Lower leg skin (tissue), 4 donors: ENCODE data around the gene NKX2-1. TPM values are rescaled to one million over a fixed set of nuclear protein-coding genes. Genes with fewer than 3 reads are reported as not detected.

Source experiments
- DNase-seq, 2 donors: peaks; one replicate each; pipeline ENCODE4 v3.0.0-alpha.2; 2019; ENCODE audit warnings: low spot score in 2 of 2
- H3K4me3 ChIP-seq: fragments of 200-600 bp; sonication (generic); 2 replicates; pipeline ENCODE4 v1.5.1; 2017; ENCODE audit warnings: mild to moderate bottlenecking, low read depth; ENCODE audit not compliant: poor library complexity, severe bottlenecking
- POLR2A ChIP-seq, 2 donors: fragments of 450-650 bp; IDR thresholded peaks; one replicate each; pipeline ENCODE4 v1.6.1; 2016 to 2017; ENCODE audit warnings: antibody characterized with exemption in 2 of 2, mild to moderate bottlenecking in 1 of 2, moderate library complexity in 1 of 2
- WGBS, 2 donors: methylation state at CpG; one replicate each; pipeline ENCODE4 v1.1.5; 2018; 5-methylcytosine and 5-hydroxymethylcytosine counted together
- intact Hi-C: fragments of 100-400 bp; cut with DNase I; formaldehyde crosslinking; loops from one replicate; pipeline ENCODE4 v1.15.0; 2023; ENCODE audit warnings: low total_unique reads
- total RNA-seq, 4 donors: library from RNA; depleted of rRNA; stranded (reverse); fragments of >200 nt; gene quantifications; one replicate each; pipeline ENCODE4 v1.1.0, GENCODE V29; 2016
- TF ChIP-seq, protein P1 (sequence below), 3 donors: fragments of 450-650 bp; IDR thresholded peaks; one replicate each; pipeline ENCODE4 v1.5.1; 2016; ENCODE audit warnings: antibody characterized with exemption in 3 of 3, mild to moderate bottlenecking in 3 of 3, moderate library complexity in 2 of 3

NKX2-1 gene
- total RNA-seq, 4 donors from 2014 or later, result not detected

- TF ChIP-seq, protein P1, sequence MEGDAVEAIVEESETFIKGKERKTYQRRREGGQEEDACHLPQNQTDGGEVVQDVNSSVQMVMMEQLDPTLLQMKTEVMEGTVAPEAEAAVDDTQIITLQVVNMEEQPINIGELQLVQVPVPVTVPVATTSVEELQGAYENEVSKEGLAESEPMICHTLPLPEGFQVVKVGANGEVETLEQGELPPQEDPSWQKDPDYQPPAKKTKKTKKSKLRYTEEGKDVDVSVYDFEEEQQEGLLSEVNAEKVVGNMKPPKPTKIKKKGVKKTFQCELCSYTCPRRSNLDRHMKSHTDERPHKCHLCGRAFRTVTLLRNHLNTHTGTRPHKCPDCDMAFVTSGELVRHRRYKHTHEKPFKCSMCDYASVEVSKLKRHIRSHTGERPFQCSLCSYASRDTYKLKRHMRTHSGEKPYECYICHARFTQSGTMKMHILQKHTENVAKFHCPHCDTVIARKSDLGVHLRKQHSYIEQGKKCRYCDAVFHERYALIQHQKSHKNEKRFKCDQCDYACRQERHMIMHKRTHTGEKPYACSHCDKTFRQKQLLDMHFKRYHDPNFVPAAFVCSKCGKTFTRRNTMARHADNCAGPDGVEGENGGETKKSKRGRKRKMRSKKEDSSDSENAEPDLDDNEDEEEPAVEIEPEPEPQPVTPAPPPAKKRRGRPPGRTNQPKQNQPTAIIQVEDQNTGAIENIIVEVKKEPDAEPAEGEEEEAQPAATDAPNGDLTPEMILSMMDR (IDR thresholded peaks at IDR 0.05), result no peak
- TF ChIP-seq POLR2A (IDR thresholded peaks at IDR 0.05), result no peak
- 9 to 14% methylated on average over 10 of the region's 10 CpGs for WGBS, 2 donors
- DNase-seq, result no peak
- no peak overlapping the region for H3K4me3 ChIP-seq
- intact Hi-C loops, result no loop called here
Measured at GRCh38 chr14:36506732-36507614, 13.1 kb downstream of the NKX2-1 start.

DNA sequence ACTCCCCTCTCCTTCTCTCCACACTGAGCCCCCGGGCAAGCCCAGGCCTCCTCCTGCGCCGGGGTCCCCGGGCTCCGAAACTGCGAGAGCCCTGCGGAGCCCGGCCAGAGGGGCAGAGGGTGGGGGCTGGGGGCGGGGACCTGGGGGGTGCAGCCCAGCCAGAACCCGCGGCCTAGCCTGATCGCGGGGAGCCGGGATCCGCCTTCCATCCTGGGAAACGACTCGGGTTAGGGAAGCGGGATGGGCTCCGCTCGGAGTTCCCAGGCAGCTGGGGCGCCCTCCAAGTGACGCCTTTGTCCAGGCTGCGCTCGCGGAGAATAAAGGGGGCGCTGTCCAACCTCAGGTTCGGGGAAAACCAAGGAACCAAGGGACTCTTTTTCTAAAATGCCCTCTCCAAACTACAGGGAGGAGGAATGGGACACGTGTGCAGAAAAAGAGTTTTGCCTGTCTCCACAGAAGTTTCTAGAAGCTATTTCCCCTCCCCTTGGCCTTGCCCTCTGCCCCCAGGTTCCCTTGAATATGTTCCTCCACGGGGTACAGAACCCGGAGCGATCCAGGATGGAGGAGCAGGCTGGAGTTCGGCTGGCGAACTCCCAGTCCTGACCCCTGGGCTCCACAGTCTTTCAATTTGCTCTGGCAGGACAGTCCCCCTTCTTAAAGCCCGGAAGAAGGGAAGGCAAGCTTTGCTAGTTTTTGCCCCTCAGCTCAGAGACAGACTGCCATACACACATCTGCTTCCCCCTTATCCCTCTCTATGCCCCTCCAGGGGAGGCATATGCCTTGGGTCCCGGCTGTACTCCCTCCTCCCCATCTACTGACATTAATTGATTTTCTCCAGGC is 13.9 kb downstream of the NKX2-1 start:
- intact Hi-C loops, result no loop called here
- TF ChIP-seq POLR2A (IDR thresholded peaks at IDR 0.05), result no peak
- TF ChIP-seq, protein P1 (IDR thresholded peaks at IDR 0.05), result no peak
- 2 to 10% methylated on average over 17 to 34 of the region's 35 CpGs for WGBS, 2 donors
- DNase-seq, result no peak
- H3K4me3 ChIP-seq, result no peak overlapping the region

- WGBS, 2 donors, result 2 to 3% methylated on average over 38 to 44 of the region's 46 CpGs
- H3K4me3 ChIP-seq, result no peak overlapping the region
- intact Hi-C loops, result no loop called here
- DNase-seq, result no peak
- no peak for TF ChIP-seq POLR2A (IDR thresholded peaks at IDR 0.05)
- TF ChIP-seq, protein P1 (IDR thresholded peaks at IDR 0.05), result no peak
Measured at GRCh38 chr14:36505181-36505815, 14.7 kb downstream of the NKX2-1 start.

DNA sequence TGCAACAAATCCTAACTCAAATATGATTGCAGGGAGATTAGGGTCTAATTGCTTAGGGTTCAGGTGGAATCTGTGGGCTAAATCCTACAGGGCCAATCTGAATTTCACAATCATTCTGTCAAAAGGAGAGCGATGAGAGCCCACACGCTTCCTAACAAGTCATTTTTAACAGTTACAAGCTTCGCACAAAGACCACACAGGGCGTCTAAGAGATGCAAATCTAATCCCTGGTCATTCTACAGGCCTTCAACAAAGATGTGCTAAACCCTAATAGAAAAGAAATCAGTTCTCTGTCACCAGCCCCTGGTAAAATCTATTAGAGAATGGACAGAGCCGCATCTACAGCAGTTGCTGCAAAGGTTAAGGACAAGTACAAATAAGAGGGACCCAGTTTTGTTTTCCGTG is 15.3 kb downstream of the NKX2-1 start:
- intact Hi-C loops, result no loop called here
- DNase-seq, result no peak
- no peak for TF ChIP-seq POLR2A (IDR thresholded peaks at IDR 0.05)
- TF ChIP-seq, protein P1 (IDR thresholded peaks at IDR 0.05), result no peak
- WGBS, 2 donors, result 26 to 33% methylated on average over 6 of the region's 6 CpGs
- no peak overlapping the region for H3K4me3 ChIP-seq

DNA sequence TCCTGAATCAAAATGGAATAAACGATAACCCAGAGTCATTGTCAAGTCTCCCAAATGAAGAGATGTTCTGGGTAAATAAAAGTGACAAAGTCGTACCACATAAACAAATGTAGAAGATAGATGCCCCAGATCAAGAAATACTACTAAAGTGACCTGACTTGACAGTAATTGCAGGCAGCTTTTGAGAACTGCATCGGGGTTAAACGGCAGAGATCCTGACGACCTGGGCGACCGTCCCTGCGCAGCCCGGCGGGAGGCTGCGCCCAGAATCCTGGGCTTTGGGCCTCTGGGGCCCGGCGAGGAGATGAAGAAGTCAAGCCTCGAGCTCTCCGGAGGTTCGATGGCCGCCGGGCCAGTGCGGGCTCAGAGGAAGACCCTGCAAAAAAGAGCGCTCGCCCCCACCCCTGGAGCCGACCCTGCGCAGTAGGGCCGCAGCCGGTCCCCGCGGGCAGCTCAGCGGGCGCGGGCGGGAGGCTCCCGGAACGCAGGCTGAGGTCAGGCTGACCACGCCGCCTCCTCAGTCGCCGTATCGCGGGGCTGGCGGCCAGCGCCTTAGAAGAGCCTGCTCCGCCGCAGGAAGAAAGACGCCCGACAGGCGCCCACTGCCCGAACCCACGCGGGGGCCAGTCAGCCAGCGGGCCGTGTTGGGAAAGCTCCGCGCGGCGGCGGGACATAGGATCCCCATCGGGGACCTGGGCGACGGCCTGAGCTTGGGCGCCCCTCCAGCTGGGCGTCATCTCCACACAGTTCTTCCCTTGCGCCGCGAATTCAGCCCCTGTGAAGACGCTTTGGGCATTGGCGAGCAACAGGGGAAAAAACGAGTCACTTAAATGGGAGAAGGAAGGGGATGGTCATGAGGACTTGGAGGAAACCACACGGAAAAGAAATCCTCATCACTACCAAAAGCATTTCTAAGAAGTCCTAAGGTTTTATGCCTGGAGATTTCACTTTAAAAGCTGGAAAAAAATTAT is 16.0 kb downstream of the NKX2-1 start:
- intact Hi-C loops, result no loop called here
- H3K4me3 ChIP-seq, result no peak overlapping the region
- TF ChIP-seq, protein P1 (IDR thresholded peaks at IDR 0.05), result no peak
- TF ChIP-seq POLR2A (IDR thresholded peaks at IDR 0.05), result no peak
- peak in 1 of 2 donors; percentile 76 for DNase-seq
- WGBS, 2 donors, result 9% methylated on average over 32 to 45 of the region's 68 CpGs
